ENCODE measurements around the gene SLC35F1. TPM values are rescaled to one million over a fixed set of nuclear protein-coding genes. Genes with fewer than 3 reads are reported as not detected.
A peak's percentile ranks its signal among the peaks of the same experiment; 100 is the strongest.

SLC35F1 gene
- total RNA-seq, 2 donors from 2014 or later: under 0.01 to 0.78 TPM

DNA sequence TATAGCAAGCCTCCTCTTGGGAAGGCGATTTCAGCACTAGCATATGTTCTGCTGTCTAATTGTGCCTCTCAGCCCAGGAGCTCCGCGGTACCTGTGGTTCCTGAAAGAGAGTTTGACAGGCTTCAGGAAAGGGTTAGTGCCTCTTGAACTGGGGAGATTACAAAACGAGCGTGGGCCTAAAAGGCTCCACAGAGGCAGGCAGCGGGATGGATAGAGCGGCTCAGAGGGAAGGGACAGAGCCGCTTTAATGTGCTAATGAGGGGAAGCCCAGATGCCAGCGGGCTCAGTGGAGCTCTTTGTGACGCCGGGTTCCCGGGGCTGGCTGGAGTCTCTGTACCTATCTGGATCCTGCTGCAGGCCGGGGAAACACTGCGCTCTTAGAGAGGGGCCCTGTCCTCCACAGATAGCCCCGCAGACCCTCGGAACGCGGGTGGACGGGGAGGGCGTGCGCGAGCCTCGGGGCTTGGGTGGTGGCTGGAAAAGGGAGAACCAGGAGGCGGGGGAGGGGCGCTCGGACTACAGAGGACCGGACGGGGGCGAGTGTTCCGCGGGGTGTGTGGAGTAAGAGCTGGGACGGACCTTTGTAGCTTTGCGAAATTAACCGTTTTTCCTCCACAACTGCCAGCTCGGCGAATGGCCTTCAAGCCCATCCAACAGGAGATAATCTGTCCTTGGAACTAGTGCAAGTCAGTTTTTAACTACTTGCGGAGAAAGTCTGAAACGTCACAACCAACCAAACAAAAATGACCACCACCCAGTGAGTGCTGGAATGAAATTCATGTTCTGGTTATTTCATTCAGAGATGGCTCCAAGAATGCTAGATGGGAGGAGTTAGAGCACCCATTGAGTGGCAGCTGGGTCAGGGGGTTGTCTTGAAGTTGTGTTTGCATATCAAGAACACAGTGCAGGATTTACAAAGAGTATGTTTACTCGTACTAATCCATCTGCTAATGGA is 13.0 kb downstream of the SLC35F1 start:
- H3K36me3 ChIP-seq (replicated peaks in 1 of 2; ENCODE audit: insufficient read depth in 1 of 2, low read depth in 2 of 2): no peaks in the 10 kb centered on the region
- intact Hi-C loops (cut with DNase I): no loop called here
- TF ChIP-seq, protein P1, sequence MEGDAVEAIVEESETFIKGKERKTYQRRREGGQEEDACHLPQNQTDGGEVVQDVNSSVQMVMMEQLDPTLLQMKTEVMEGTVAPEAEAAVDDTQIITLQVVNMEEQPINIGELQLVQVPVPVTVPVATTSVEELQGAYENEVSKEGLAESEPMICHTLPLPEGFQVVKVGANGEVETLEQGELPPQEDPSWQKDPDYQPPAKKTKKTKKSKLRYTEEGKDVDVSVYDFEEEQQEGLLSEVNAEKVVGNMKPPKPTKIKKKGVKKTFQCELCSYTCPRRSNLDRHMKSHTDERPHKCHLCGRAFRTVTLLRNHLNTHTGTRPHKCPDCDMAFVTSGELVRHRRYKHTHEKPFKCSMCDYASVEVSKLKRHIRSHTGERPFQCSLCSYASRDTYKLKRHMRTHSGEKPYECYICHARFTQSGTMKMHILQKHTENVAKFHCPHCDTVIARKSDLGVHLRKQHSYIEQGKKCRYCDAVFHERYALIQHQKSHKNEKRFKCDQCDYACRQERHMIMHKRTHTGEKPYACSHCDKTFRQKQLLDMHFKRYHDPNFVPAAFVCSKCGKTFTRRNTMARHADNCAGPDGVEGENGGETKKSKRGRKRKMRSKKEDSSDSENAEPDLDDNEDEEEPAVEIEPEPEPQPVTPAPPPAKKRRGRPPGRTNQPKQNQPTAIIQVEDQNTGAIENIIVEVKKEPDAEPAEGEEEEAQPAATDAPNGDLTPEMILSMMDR (IDR thresholded peaks at IDR 0.05): no peak
- TF ChIP-seq POLR2A (IDR thresholded peaks at IDR 0.05): no peak
- no peaks in the 10 kb centered on the region for H3K9me3 ChIP-seq
- WGBS, 2 donors: 1 to 2% methylated on average over 26 to 39 of the region's 39 CpGs
- H3K27ac ChIP-seq: peak overlapping the region in 1 of 4 donors; percentile 17
- peaks cover 9% of the 10 kb centered on the region for H3K4me1 ChIP-seq
- DNase-seq: peak; percentile 21 to 68 (median 34)
- peak; percentile 74 for ATAC-seq
- no peaks in the 10 kb centered on the region for H3K27me3 ChIP-seq
- peak overlapping the region in 1 of 2 donors; percentile 22 for H3K4me3 ChIP-seq

DNA sequence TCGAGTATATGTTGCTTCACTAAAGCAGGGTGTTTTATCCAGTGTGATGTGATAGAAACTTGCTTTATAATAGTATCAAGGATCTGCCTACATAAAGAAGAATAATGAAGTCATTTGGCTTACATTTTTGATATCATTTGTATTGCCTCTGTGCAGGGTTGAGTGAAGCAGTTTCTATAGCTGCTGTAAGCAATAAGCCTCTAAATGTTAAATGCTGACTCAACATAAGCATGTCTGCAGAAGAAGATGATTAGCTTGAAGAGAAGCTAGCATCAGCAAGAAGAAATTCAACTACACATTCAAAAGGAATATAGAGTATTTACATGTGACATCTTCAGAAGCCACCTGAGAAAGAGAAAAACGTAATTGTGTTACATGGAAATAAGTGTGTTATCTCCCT is 17.6 kb downstream of the SLC35F1 start:
- intact Hi-C loops (cut with DNase I): no loop called here
- Histone ChIP-seq H3K36me3 (replicated peaks in 1 of 2; ENCODE audit: insufficient read depth in 1 of 2, low read depth in 2 of 2) (no peaks in the 10 kb centered on the region), H3K4me1 (peaks cover 9% of the 10 kb centered on the region), H3K27me3 (no peaks in the 10 kb centered on the region), H3K4me3 (no peak overlapping the region), H3K27ac (no peak overlapping the region), H3K9me3 (no peaks in the 10 kb centered on the region)
- DNase-seq (no peak), ATAC-seq (no peak)
- WGBS, 2 donors: 53 to 64% methylated on average over 2 of the region's 2 CpGs
- no peak for TF ChIP-seq POLR2A (IDR thresholded peaks at IDR 0.05)
- TF ChIP-seq, protein P1 (IDR thresholded peaks at IDR 0.05): no peak

DNA sequence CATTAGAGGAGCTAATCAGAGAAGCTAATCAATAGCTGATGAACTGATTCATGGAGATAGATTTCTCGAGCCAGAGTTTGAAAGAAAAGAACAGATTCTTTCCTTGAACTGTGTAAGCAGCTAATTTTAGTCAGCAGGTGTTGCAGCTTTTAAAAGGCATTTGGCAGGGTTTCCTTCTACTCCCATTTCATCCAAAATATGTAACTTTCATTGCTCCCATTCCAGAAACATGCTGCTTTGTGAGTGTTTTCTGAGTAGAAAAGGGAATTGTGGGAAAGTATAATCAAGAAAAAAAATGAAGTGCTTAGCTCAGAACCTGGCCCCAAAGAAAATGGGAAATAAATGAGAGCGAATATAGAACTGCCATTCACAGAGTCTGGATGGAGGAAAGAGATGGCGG is 20.8 kb downstream of the SLC35F1 start:
- ATAC-seq: no peak
- H3K4me3 ChIP-seq: no peak overlapping the region
- H3K27me3 ChIP-seq: no peaks in the 10 kb centered on the region
- intact Hi-C loops (cut with DNase I): no loop called here
- TF ChIP-seq, protein P1 (IDR thresholded peaks at IDR 0.05): no peak
- TF ChIP-seq POLR2A (IDR thresholded peaks at IDR 0.05): no peak
- H3K36me3 ChIP-seq (replicated peaks in 1 of 2; ENCODE audit: insufficient read depth in 1 of 2, low read depth in 2 of 2): no peaks in the 10 kb centered on the region
- H3K27ac ChIP-seq: no peak overlapping the region
- H3K4me1 ChIP-seq: no peaks in the 10 kb centered on the region
- WGBS, 2 donors: 65 to 69% methylated on average over 3 of the region's 3 CpGs
- no peaks in the 10 kb centered on the region for H3K9me3 ChIP-seq
- DNase-seq: no peak

DNA sequence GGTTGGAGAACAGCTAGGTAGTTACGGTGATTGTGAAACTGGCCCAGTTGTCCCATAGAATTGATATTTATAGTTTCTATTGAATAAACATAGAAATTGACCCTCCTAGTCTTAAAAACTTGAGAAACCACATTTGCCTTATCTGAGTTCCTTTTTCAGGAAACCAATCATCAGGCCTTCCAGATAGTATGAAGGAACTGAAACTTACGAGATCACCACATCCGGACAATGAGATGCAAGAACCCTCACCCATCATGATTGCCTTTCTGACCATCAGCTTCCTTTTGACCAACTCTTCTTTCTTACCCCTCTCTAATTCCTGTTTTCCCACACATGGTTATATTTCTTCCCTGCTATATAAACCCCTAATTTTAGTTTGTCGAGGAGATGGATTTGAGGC is 21.8 kb downstream of the SLC35F1 start:
- ATAC-seq (no peak), DNase-seq (no peak)
- TF ChIP-seq POLR2A (IDR thresholded peaks at IDR 0.05): no peak
- TF ChIP-seq, protein P1 (IDR thresholded peaks at IDR 0.05): no peak
- H3K9me3 ChIP-seq: no peaks in the 10 kb centered on the region
- no peaks in the 10 kb centered on the region for H3K36me3 ChIP-seq (replicated peaks in 1 of 2; ENCODE audit: insufficient read depth in 1 of 2, low read depth in 2 of 2)
- intact Hi-C loops (cut with DNase I): no loop called here
- WGBS, 2 donors: 76 to 89% methylated on average over 4 of the region's 4 CpGs
- no peak overlapping the region for H3K4me3 ChIP-seq
- no peak overlapping the region for H3K27ac ChIP-seq
- no peaks in the 10 kb centered on the region for H3K27me3 ChIP-seq
- no peaks in the 10 kb centered on the region for H3K4me1 ChIP-seq
